K562 (cell line): ENCODE measurements around the gene ZNF189. TPM values are rescaled to one million over a fixed set of nuclear protein-coding genes. Genes with fewer than 3 reads are reported as not detected.

Source experiments
- ATAC-seq: fragments of 200-7000 bp; cut with Tn5 transposase; 3 replicates; pipeline ENCODE4 v1.9.1; 2020; ENCODE audit warnings: moderate library complexity
- BruUV-seq: library from RNA; stranded (reverse); fragments of 400-500 nt; replicated peaks from 2 replicates; lab custom pipeline; 2021; lab: Mats Ljungman, UMichigan
- CTCF ChIA-PET: fragments of 300-600 bp; formaldehyde crosslinking; extraction: SDS; loops from one replicate; lab custom pipeline; 2021; ENCODE audit warnings: low intra/inter-chr PET ratio; lab: Yijun Ruan, JAX
- POLR2A ChIA-PET: fragments of 300-600, 350-650 bp; sonication (Branson Sonifier 250); formaldehyde crosslinking; extraction: SDS; loops from one replicate; lab custom pipeline; 2021; ENCODE audit warnings: antibody characterized with exemption, inconsistent platforms; lab: Yijun Ruan, JAX
- DNase-seq, 4 experiments: peaks; one replicate each; pipeline versions ENCODE4 v3.0.0 to v3.0.0-alpha.2; 2011 to 2018; ENCODE audit warnings: low spot score in 3 of 4, mixed read lengths in 3 of 4; ENCODE audit errors: extremely low read depth in 1 of 4
- FAIRE-seq: peaks from 2 replicates; lab custom pipeline; 2011; peaks lifted over from hg19 to GRCh38; lab: Jason Lieb, UNC
- H2AFZ ChIP-seq: 2 replicates; pipeline ENCODE4 v1.6.0; 2011; ENCODE audit warnings: low read depth, low read length, control low read depth, inconsistent platforms
- H3K27ac ChIP-seq: fragments of 200-600 bp; 3 replicates; pipeline ENCODE4 v1.8.0; 2011; ENCODE audit warnings: low read depth, mild to moderate bottlenecking, control low read depth, inconsistent platforms, low read length, moderate library complexity, mixed read lengths; ENCODE audit errors: extremely low read depth
- H3K27me3 ChIP-seq, 2 experiments: fragments of 300-600 bp in 1 of 2; 2 replicates in 1 of 2; 3 replicates in 1 of 2; pipeline versions ENCODE4 v1.6.0 to v1.8.0; 2011; ENCODE audit warnings: inconsistent platforms in 2 of 2, low read length in 2 of 2, mild to moderate bottlenecking in 1 of 2, mixed read lengths in 1 of 2, moderate library complexity in 1 of 2; ENCODE audit not compliant: control insufficient read depth in 2 of 2, insufficient read depth in 2 of 2
- H3K36me3 ChIP-seq: fragments of 300-600 bp; 3 replicates; pipeline ENCODE4 v1.8.0; 2011; ENCODE audit warnings: mild to moderate bottlenecking, low read length, inconsistent platforms; ENCODE audit not compliant: control insufficient read depth, insufficient read depth
- H3K4me1 ChIP-seq, 2 experiments: fragments of 200-600 bp in 1 of 2; replicated peaks in 1 of 2; 2 replicates in 1 of 2; 3 replicates in 1 of 2; pipeline versions ENCODE4 v1.5.1 to v1.8.0; 2011; ENCODE audit warnings: inconsistent platforms in 2 of 2, low read length in 2 of 2, mild to moderate bottlenecking in 1 of 2, mixed read lengths in 1 of 2, moderate library complexity in 1 of 2; ENCODE audit not compliant: control insufficient read depth in 2 of 2, insufficient read depth in 2 of 2
- H3K4me2 ChIP-seq: 2 replicates; pipeline ENCODE4 v1.6.1; 2011; ENCODE audit warnings: low read length, control low read depth, inconsistent platforms, mixed read lengths; ENCODE audit not compliant: insufficient read depth
- H3K4me3 ChIP-seq: fragments of 200-600 bp; sonication (generic), shearing (Covaris generic); 2 replicates; pipeline ENCODE4 v1.5.1; 2016; ENCODE audit warnings: control low read depth, inconsistent platforms
- H3K79me2 ChIP-seq: fragments of 200-600 bp; 3 replicates; pipeline ENCODE4 v1.8.0; 2011; ENCODE audit warnings: low read length, inconsistent platforms; ENCODE audit not compliant: control insufficient read depth, insufficient read depth
- H3K9ac ChIP-seq, 2 experiments: 2 replicates each; pipeline versions ENCODE4 v1.6.0 to v1.6.1; 2011; ENCODE audit warnings: low read depth in 2 of 2, low read length in 2 of 2, control low read depth in 1 of 2, inconsistent platforms in 1 of 2, mild to moderate bottlenecking in 1 of 2, mixed read lengths in 1 of 2; ENCODE audit not compliant: insufficient read depth in 1 of 2
- H3K9me1 ChIP-seq: one replicate; pipeline ENCODE4 v1.6.0; 2011; ENCODE audit warnings: inconsistent platforms, mild to moderate bottlenecking, low read length, moderate library complexity; ENCODE audit not compliant: control insufficient read depth, insufficient read depth
- H3K9me3 ChIP-seq: replicated peaks from 2 replicates; pipeline ENCODE4 v1.5.1; 2011; ENCODE audit warnings: low read depth, low read length, inconsistent platforms; ENCODE audit not compliant: control insufficient read depth, insufficient read depth
- H4K20me1 ChIP-seq: replicated peaks from 2 replicates; pipeline ENCODE4 v1.6.1; 2011; ENCODE audit warnings: low read length, inconsistent platforms, mixed read lengths; ENCODE audit not compliant: control insufficient read depth, insufficient read depth
- ARID4B ChIP-seq: sonication (generic); formaldehyde crosslinking; IDR thresholded peaks from 2 replicates; pipeline ENCODE4 v1.8.0; 2022; ENCODE audit warnings: mild to moderate bottlenecking, missing genetic modification reagents
- CCNT2 ChIP-seq: IDR thresholded peaks from 2 replicates; pipeline ENCODE4 v1.6.1; 2011; ENCODE audit warnings: borderline replicate concordance, low read depth, mild to moderate bottlenecking, moderate library complexity, mixed read lengths, low read length; ENCODE audit not compliant: insufficient read length; ENCODE audit errors: extremely low read depth
- CEBPG ChIP-seq, 3 experiments: fragments of 200-800 bp in 1 of 3; sonication (Bioruptor generic) in 1 of 3; sonication (generic) in 1 of 3; formaldehyde crosslinking in 1 of 3; IDR thresholded peaks in 2 of 3; conservative IDR thresholded peaks in 1 of 3; 2 replicates each; pipeline versions ENCODE4 v1.6.1 to v1.8.0; 2016 to 2022; ENCODE audit warnings: missing compliant biosample characterization in 2 of 3, missing genetic modification characterization in 2 of 3, mild to moderate bottlenecking in 1 of 3, missing genetic modification reagents in 1 of 3
- CHCHD3 ChIP-seq: fragments of 250-450 bp; sonication (Bioruptor Pico); IDR thresholded peaks from 2 replicates; pipeline ENCODE4 v2.1.2; 2022; ENCODE audit warnings: mild to moderate bottlenecking
- DLX4 ChIP-seq: fragments of 250-450 bp; sonication (Bioruptor Pico); IDR thresholded peaks from 2 replicates; pipeline ENCODE4 v1.6.1; 2021; ENCODE audit warnings: mild to moderate bottlenecking
- IRF1 ChIP-seq: sonication (generic); formaldehyde crosslinking; IDR thresholded peaks from 2 replicates; pipeline ENCODE4 v1.8.0; 2022; ENCODE audit warnings: missing genetic modification reagents, mild to moderate bottlenecking, borderline replicate concordance
- LEF1 ChIP-seq: fragments of 450-650 bp; IDR thresholded peaks from 2 replicates; pipeline ENCODE4 v1.6.1; 2016; ENCODE audit warnings: mild to moderate bottlenecking
- MCM3 ChIP-seq: fragments of 450-650 bp; IDR thresholded peaks from 2 replicates; pipeline ENCODE4 v1.6.1; 2016
- NCOA6 ChIP-seq: fragments of 450-650 bp; IDR thresholded peaks from 2 replicates; pipeline ENCODE4 v1.6.1; 2017; ENCODE audit warnings: mild to moderate bottlenecking
- RUNX1 ChIP-seq: sonication (generic); IDR thresholded peaks from 2 replicates; pipeline ENCODE4 v1.6.1; 2016; ENCODE audit warnings: antibody characterized with exemption, low read depth
- SFPQ ChIP-seq: fragments of 200-400 bp; formaldehyde crosslinking; IDR thresholded peaks from 2 replicates; pipeline ENCODE4 v1.6.1; 2017; ENCODE audit warnings: mild to moderate bottlenecking, low read depth, low read length, moderate library complexity
- SMAD1 ChIP-seq: fragments of 150-350 bp; IDR thresholded peaks from 2 replicates; pipeline ENCODE4 v1.6.1; 2014; ENCODE audit warnings: low read length, low read depth; ENCODE audit not compliant: partially characterized antibody
- TBP ChIP-seq: optimal IDR thresholded peaks from 2 replicates; pipeline ENCODE3; 2011; ENCODE audit warnings: low read depth, low read length, improper control_type of control experiment
- ZEB2 ChIP-seq: fragments of 450-650 bp; IDR thresholded peaks from 2 replicates; pipeline ENCODE4 v1.6.1; 2016
- ZFP1 ChIP-seq: fragments of 450-650 bp; formaldehyde crosslinking; IDR thresholded peaks from 2 replicates; pipeline ENCODE4 v1.4.0; 2020; ENCODE audit warnings: mild to moderate bottlenecking, mixed read lengths
- ZNF551 ChIP-seq: fragments of 250-450 bp; sonication (Bioruptor Pico); IDR thresholded peaks from 2 replicates; pipeline ENCODE4 v1.5.0; 2021; ENCODE audit warnings: mild to moderate bottlenecking, moderate library complexity
- in situ Hi-C: fragments of 300-500 bp; cut with MboI; formaldehyde crosslinking; loops from 4 replicates; pipeline ENCODE4 v1.15.0; 2018; ENCODE audit warnings: inconsistent platforms, mixed read lengths
- intact Hi-C: fragments of 100-400 bp; cut with micrococcal nuclease; formaldehyde crosslinking; loops from 2 replicates; pipeline ENCODE4 v1.14.2; 2022
- polyA plus RNA-seq, 8 experiments: library from polyadenylated mRNA; depleted of rRNA in 4 of 8; stranded (reverse) in 5 of 8; unstranded in 3 of 8; fragments of >200 nt; fragmentation: Nextera tagmentation in 2 of 8; fragmentation: Illumina TruSeq in 1 of 8; extraction: Ambion mirVana in 2 of 8; extraction: Trizol in 1 of 8; gene quantifications; 2 replicates each; pipeline versions ENCODE4 v1.2.1 to v1.2.3, GENCODE V29; 2011 to 2014; ENCODE audit warnings: inconsistent platforms in 1 of 8, missing spikeins in 1 of 8
- total RNA-seq, 7 experiments: library from RNA; depleted of rRNA in 6 of 7; stranded (reverse); fragments of >200 nt in 6 of 7; fragmentation: Illumina TruSeq in 2 of 7; extraction: Trizol in 2 of 7; gene quantifications; 2 replicates each; pipeline versions ENCODE4 v1.2.1 to v1.2.3, GENCODE V29; 2011 to 2021; ENCODE audit warnings: low replicate concordance in 1 of 7

ZNF189 gene
- total and polyA plus RNA-seq, 9 of the 15 experiments (the other 6 are each of a cell fraction or from before 2014, with no cell fraction given), result 2.4 to 15.3 (median 6.4) TPM

GRCh38 chr9:101446732-101447131 lies 48.1 kb downstream of the ZNF189 start:
- no peak for FAIRE-seq
- no peaks in the 10 kb centered on the region for H4K20me1 ChIP-seq
- H3K36me3 ChIP-seq, result no peaks in the 10 kb centered on the region
- BruUV-seq, result no TSS peak
- H2AFZ ChIP-seq, result no peak overlapping the region
- no peaks in the 10 kb centered on the region for H3K27me3 ChIP-seq
- peaks cover 0 to 6% of the 10 kb centered on the region in 2 experiments; a peak in 1 of 5 replicates for H3K4me1 ChIP-seq
- no peak for DNase-seq
- POLR2A ChIA-PET, result interaction anchor here (1.2 kb wide), 1 partner anchor 12 kb away, joined by 3 read pairs; no protein-coding TSS in a partner anchor
- in situ Hi-C loops (loop anchor here (5.0 kb wide), 1 partner anchor 86 kb away; the partner anchor contains the start of gene RNF20), intact Hi-C loops (loop anchor here (5.0 kb wide), 2 partner anchors 49 to 134 kb away; partner anchors contain the start of genes MRPL50 and ZNF189)
- H3K4me3 ChIP-seq, result no peak overlapping the region
- H3K79me2 ChIP-seq, result no peaks in the 10 kb centered on the region
- H3K9ac ChIP-seq, result no peak overlapping the region
- no peaks in the 10 kb centered on the region for H3K9me3 ChIP-seq
- ATAC-seq, result no peak
- no peaks in the 10 kb centered on the region for H3K9me1 ChIP-seq
- CTCF ChIA-PET, result no interaction called here
- H3K27ac ChIP-seq, result no peak overlapping the region
- H3K4me2 ChIP-seq, result no peak overlapping the region
- TF ChIP-seq IRF1 (CRISPR knock-in tag) (no peak), CEBPG (CRISPR knock-in tag; IDR thresholded peaks at IDR 0.05) (no peak), CEBPG (tag; conservative IDR thresholded peaks at IDR 0.05 in 1 of 2, IDR thresholded peaks at IDR 0.05 in 1 of 2) (no peak), NCOA6 (no peak), CCNT2 (no peak), MCM3 (no peak), LEF1 (no peak), RUNX1 (no peak), ZFP1 (CRISPR knock-in tag) (no peak), ZNF551 (CRISPR knock-in tag) (no peak), ARID4B (CRISPR knock-in tag) (no peak), DLX4 (no peak), TBP (no peak), ZEB2 (no peak), SMAD1 (no peak), SFPQ (no peak), CHCHD3 (no peak)
